Esophagus muscularis mucosa (tissue), 3 donors: ENCODE data around the gene LAMTOR1.

Experiments
- POLR2A ChIP-seq: fragments of 450-650 bp; IDR thresholded peaks from one replicate; pipeline ENCODE4 v1.6.1; 2017; ENCODE audit warnings: antibody characterized with exemption, moderate library complexity, mild to moderate bottlenecking, low read depth
- POLR2AphosphoS5 ChIP-seq, 2 donors: sonication (generic); formaldehyde crosslinking; IDR thresholded peaks; one replicate each; pipeline ENCODE4 v1.6.1; 2017; ENCODE audit warnings: antibody characterized with exemption in 2 of 2
- TF ChIP-seq, protein P1 (sequence below), 3 experiments: fragments of 200-600 bp in 2 of 3; fragments of 450-650 bp in 1 of 3; sonication (generic) in 2 of 3; IDR thresholded peaks; one replicate each; pipeline ENCODE4 v1.5.1; 2017 to 2019; ENCODE audit warnings: antibody characterized with exemption in 3 of 3, mild to moderate bottlenecking in 2 of 3, moderate library complexity in 1 of 3

DNA sequence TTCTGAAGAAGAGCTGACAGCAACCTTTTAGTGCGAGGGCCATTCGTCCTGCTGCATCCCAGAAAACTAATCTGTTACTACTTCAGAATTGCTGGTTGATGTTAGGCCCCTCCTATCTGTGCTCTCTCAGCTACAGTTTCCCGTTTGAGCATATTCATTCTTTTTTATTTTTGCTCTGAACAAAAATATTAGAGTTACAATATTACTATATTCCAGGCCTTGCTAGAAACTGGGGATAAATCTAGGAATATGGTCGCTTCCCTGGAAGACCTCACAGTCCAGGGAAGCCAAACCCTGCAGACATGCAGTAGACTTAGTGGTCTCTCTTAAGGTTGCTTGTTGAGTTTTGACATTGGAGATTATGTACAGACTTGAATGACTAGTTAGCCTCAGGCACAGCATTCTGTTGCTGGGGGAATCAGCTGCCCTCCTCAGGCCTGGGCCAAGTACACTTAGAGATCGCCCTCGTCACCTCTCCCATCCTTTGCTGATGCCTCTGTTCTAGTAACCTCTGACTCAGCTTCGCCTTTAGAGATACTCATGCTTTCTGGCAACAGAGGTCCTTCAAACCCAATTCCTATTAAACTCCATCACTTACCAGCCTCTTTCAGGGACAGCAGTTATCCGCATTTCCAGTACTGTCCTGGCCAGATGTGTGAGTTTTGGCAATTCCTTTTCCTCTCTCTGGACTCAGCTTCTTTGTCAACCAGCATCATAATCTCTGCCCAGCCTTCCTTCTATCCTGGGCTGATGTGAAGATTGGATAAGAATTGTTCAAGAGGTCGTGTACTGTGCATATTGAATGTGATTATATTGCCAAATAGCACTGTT lies 10.1 kb upstream of the LAMTOR1 start:
- TF ChIP-seq, protein P1, sequence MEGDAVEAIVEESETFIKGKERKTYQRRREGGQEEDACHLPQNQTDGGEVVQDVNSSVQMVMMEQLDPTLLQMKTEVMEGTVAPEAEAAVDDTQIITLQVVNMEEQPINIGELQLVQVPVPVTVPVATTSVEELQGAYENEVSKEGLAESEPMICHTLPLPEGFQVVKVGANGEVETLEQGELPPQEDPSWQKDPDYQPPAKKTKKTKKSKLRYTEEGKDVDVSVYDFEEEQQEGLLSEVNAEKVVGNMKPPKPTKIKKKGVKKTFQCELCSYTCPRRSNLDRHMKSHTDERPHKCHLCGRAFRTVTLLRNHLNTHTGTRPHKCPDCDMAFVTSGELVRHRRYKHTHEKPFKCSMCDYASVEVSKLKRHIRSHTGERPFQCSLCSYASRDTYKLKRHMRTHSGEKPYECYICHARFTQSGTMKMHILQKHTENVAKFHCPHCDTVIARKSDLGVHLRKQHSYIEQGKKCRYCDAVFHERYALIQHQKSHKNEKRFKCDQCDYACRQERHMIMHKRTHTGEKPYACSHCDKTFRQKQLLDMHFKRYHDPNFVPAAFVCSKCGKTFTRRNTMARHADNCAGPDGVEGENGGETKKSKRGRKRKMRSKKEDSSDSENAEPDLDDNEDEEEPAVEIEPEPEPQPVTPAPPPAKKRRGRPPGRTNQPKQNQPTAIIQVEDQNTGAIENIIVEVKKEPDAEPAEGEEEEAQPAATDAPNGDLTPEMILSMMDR (IDR thresholded peaks at IDR 0.05): no peak
- TF ChIP-seq POLR2AphosphoS5 (IDR thresholded peaks at IDR 0.05): no peak
- no peak for TF ChIP-seq POLR2A
